AG04450 (cell line): ENCODE data around the gene AHRR. TPM values are rescaled to one million over a fixed set of nuclear protein-coding genes. Genes with fewer than 3 reads are reported as not detected.

Experiments used
- CTCF ChIA-PET: fragments of 300-600, 350-600 bp; formaldehyde crosslinking; extraction: SDS; loops from one replicate; lab custom pipeline; 2022; ENCODE audit warnings: antibody characterized with exemption, inconsistent platforms; lab: Charles Lee
- POLR2A ChIA-PET: fragments of 350-600 bp; formaldehyde crosslinking; extraction: SDS; loops from one replicate; lab custom pipeline; 2021; ENCODE audit warnings: antibody characterized with exemption, inconsistent platforms; lab: Yijun Ruan, JAX
- DNase-seq: peaks from one replicate; pipeline ENCODE4 v3.0.0-alpha.2; 2011; ENCODE audit warnings: low read depth, low spot score
- H3K27ac ChIP-seq: one replicate; pipeline ENCODE4 v1.5.1; 2012; ENCODE audit warnings: low read depth, low read length, control low read depth
- H3K27me3 ChIP-seq: one replicate; pipeline ENCODE4 v1.6.0; 2012; ENCODE audit warnings: low read length; ENCODE audit not compliant: control insufficient read depth, insufficient read depth
- H3K4me3 ChIP-seq: 2 replicates; pipeline ENCODE4 v1.5.1; 2011; ENCODE audit warnings: mild to moderate bottlenecking, low read depth, low read length, control low read depth
- H3K9me3 ChIP-seq: 2 replicates; pipeline ENCODE4 v1.5.1; 2012; ENCODE audit warnings: low read length; ENCODE audit not compliant: control insufficient read depth, insufficient read depth
- polyA plus RNA-seq: library from polyadenylated mRNA; depleted of rRNA; stranded (reverse); fragments of >200 nt; gene quantifications from 2 replicates; pipeline ENCODE4 v1.2.3, GENCODE V29; 2011
- TF ChIP-seq, protein P1 (sequence below): IDR thresholded peaks from 2 replicates; pipeline ENCODE4 v1.5.1; 2011; ENCODE audit warnings: low read depth, low read length, control low read depth, inconsistent platforms

The AHRR gene
- polyA plus RNA-seq, 1 experiment = 22.3 TPM

DNA sequence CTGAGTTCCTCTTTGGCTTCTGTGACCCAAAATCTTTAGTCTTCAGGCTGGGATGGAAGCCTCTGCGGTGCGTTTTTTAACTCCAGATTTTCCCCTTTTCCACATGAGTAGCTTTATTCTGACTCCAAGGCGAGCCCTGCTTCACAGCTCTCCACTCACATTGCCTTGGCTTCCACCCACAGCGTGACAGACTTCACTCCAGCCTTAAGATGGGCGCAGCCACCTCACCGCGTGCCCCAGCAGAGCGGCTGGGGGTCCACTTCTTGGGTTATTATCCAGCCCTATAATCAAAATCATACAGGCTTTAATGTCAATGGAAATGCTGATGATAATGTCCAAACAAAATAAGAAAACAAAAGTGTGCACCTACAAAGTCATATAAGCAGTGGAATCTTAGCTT is 122.7 kb downstream of the AHRR start:
- no peak for DNase-seq
- Histone ChIP-seq H3K27ac (no peak overlapping the region), H3K4me3 (peak overlapping the region; percentile 100), H3K9me3 (peaks cover 7% of the 10 kb centered on the region), H3K27me3 (no peaks in the 10 kb centered on the region)
- TF ChIP-seq, protein P1, sequence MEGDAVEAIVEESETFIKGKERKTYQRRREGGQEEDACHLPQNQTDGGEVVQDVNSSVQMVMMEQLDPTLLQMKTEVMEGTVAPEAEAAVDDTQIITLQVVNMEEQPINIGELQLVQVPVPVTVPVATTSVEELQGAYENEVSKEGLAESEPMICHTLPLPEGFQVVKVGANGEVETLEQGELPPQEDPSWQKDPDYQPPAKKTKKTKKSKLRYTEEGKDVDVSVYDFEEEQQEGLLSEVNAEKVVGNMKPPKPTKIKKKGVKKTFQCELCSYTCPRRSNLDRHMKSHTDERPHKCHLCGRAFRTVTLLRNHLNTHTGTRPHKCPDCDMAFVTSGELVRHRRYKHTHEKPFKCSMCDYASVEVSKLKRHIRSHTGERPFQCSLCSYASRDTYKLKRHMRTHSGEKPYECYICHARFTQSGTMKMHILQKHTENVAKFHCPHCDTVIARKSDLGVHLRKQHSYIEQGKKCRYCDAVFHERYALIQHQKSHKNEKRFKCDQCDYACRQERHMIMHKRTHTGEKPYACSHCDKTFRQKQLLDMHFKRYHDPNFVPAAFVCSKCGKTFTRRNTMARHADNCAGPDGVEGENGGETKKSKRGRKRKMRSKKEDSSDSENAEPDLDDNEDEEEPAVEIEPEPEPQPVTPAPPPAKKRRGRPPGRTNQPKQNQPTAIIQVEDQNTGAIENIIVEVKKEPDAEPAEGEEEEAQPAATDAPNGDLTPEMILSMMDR = no peak
- ChIA-PET CTCF (interaction anchor here (1.0 to 5.1 kb wide), 2 partner anchors 123 to 128 kb away, joined by 4 to 38 read pairs; partner anchors contain the start of gene AHRR), POLR2A (no interaction called here)

DNA sequence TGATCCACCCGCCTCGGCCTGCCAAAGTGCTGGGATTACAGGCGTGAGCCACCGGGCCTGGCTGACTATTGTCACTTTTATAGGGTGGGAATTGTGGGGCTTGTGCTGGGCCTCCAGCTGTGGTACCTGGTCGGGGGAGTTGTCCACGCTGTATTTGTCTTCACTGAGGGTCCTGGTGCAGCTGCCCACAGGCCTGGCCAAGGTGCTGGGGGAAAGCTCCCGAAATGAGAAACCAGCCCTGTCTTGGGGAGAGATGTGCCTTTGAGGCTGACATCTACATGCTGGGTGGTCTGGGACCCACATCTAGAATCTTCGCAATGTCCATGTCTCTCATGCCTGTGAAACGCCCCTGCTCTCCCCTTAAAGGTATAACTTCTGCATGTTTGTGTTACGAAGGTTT is 124.1 kb downstream of the AHRR start:
- POLR2A ChIA-PET = no interaction called here
- CTCF ChIA-PET = interaction anchor here (0.7 to 5.1 kb wide), 9 partner anchors 11 to 254 kb away, joined by 3 to 38 read pairs (median 5); partner anchors contain the start of gene LRRC14B

DNA sequence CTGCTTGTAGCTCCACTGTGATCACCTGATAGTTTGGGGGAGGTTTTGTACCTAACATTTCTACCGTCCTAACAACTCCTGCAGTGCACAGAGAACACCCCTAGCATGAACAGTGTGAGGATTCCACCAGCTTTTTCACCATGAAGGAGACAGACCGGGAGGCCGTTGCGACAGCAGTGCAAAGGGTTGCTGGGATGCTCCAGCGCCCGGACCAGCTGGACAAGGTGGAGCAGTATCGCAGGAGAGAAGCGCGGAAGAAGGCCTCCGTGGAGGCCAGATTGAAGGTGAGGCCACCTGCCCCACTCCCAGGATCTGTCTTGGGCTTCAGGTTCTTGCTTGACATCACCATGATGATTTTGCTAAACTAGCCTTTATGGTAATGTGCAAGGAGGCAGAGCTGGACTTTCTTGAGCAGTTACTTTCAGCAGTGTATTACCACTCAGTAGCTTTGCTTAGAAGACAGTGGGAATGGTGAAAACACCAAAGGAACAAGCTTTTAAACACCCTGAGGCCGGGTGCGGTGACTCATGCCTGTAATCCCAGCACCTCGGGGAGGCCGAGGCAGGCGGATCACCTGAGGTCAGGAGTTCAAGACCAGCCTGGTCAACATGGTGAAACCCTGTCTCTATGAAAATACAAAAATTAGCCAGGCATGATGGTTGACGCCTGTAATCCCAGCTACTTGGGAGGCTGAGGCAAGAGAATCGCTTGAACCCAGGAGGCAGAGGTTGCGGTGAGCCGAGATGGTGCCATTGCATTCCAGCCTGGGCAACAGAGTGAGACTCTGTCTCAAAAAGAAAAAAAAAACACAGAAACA is 124.8 kb downstream of the AHRR start:
- ChIA-PET CTCF (interaction anchor here (0.5 to 5.1 kb wide), 22 partner anchors 9 to 458 kb away, joined by 3 to 38 read pairs (median 4); no protein-coding TSS in a partner anchor), POLR2A (interaction anchor here (1.1 to 1.5 kb wide), 2 partner anchors 26 to 129 kb away, joined by 3 to 5 read pairs; no protein-coding TSS in a partner anchor)
- DNase-seq = no peak
- Histone ChIP-seq H3K9me3 (peaks cover 7% of the 10 kb centered on the region), H3K4me3 (no peak overlapping the region), H3K27ac (no peak overlapping the region), H3K27me3 (no peaks in the 10 kb centered on the region)
- TF ChIP-seq, protein P1 = no peak

More for the DNA sequence above, 124.1 kb downstream of the AHRR start:
- DNase-seq = no peak
- Histone ChIP-seq H3K4me3 (no peak overlapping the region), H3K9me3 (peaks cover 7% of the 10 kb centered on the region), H3K27me3 (no peaks in the 10 kb centered on the region), H3K27ac (no peak overlapping the region)
- TF ChIP-seq, protein P1 = no peak

DNA sequence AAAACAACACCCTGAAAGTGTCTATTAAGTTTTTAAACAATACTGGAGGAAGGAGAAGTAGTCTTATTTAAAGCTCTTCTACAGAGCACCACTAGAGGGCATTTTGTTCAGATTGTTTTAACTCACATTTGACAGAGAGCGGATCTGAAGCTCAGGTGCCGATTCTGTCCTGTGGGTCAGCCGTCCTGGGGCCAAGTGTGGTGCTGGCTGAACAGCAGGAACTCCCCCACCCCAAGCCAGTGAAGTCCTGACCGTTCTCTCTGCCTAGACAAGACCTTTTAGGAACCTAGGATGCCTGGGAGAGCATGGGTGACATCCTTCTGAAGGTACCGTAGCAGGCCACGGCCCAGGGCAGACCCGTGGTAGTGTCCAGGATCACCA is 125.4 kb downstream of the AHRR start:
- DNase-seq = peak; percentile 8
- Histone ChIP-seq H3K27ac (no peak overlapping the region), H3K27me3 (no peaks in the 10 kb centered on the region), H3K9me3 (peaks cover 7% of the 10 kb centered on the region), H3K4me3 (no peak overlapping the region)
- POLR2A ChIA-PET = interaction anchor here (1.1 to 1.5 kb wide), 2 partner anchors 25 to 130 kb away, joined by 3 to 5 read pairs; no protein-coding TSS in a partner anchor
- TF ChIP-seq, protein P1 = peak; percentile 68
- CTCF ChIA-PET = interaction anchor here (0.6 to 5.1 kb wide), 17 partner anchors 8 to 457 kb away, joined by 3 to 38 read pairs (median 5); no protein-coding TSS in a partner anchor
